ENCODE measurements around the gene SFTPD. TPM values are rescaled to one million over a fixed set of nuclear protein-coding genes. Genes with fewer than 3 reads are reported as not detected.
A peak's percentile ranks its signal among the peaks of the same experiment; 100 is the strongest.

The SFTPD gene
- total and polyA plus RNA-seq, 2 of the 8 experiments (the other 6 are each of a cell fraction or from before 2014, with no cell fraction given): 0.21 to 0.54 TPM

- peak overlapping the region; percentile 75 for H4K5ac ChIP-seq (ENCODE audit: insufficient read length, low read depth, low read length)
- H2BK12ac ChIP-seq (ENCODE audit: low read depth, low read length): peak overlapping the region; percentile 94; the same call in 1 of the 2 replicates
- no peak overlapping the region for H3K23ac ChIP-seq (ENCODE audit: insufficient read length)
- H2BK120ac ChIP-seq (replicated peaks; ENCODE audit: low read depth, low read length): no peak overlapping the region
- H3K27ac ChIP-seq (ENCODE audit: low read depth, low read length): no peak overlapping the region
- H3K23me2 ChIP-seq (ENCODE audit: low read depth, low read length): peaks cover 7% of the 10 kb centered on the region; the same call in 1 of the 2 replicates
- peak overlapping the region; percentile 100 for H4K91ac ChIP-seq (replicated peaks; ENCODE audit: insufficient read length, low read length)
- H2BK5ac ChIP-seq (ENCODE audit: low read depth, low read length): peak overlapping the region; percentile 87; the same call in 1 of the 2 replicates
- H3K18ac ChIP-seq (ENCODE audit: extremely low read depth, low read length): peak overlapping the region; percentile 87
- H3K9ac ChIP-seq (replicated peaks in 1 of 4; ENCODE audit: extremely low read depth in 1 of 4, low read depth in 3 of 4, low read length in 3 of 4): peak overlapping the region; percentile 12 to 55 (median 39); a peak in 5 of 7 replicates
- WGBS, 2 experiments (ENCODE audit: extremely low coverage in 1 of 2, insufficient coverage in 1 of 2, insufficient read length in 1 of 2, insufficient replicate concordance in 2 of 2, low coverage in 1 of 2, low lambda C conversion rate in 2 of 2, missing lambda C conversion rate in 1 of 2): 2% methylated on average over 44 of the region's 89 CpGs; no CpG with 5 or more reads in 1 of the 2 experiments
- peak overlapping the region; percentile 86; the same call in 1 of the 2 replicates for H2AFZ ChIP-seq (ENCODE audit: low read length)
- H3K27me3 ChIP-seq (replicated peaks in 1 of 4; ENCODE audit: control insufficient read depth in 3 of 4, extremely low read depth in 1 of 4, insufficient read depth in 3 of 4, low read length in 3 of 4): peaks cover 3 to 21% (median 16%) of the 10 kb centered on the region in 4 experiments
- no peaks in the 10 kb centered on the region for H3K79me2 ChIP-seq (ENCODE audit: control insufficient read depth in 1 of 2, insufficient read depth in 2 of 2, low read length in 2 of 2)
- no peak overlapping the region for H2AK5ac ChIP-seq (ENCODE audit: low read depth, low read length)
- H3K4me2 ChIP-seq (ENCODE audit: insufficient read depth in 1 of 2, low read depth in 2 of 2, low read length in 2 of 2): peak overlapping the region; percentile 62 to 98
- H3K79me1 ChIP-seq (ENCODE audit: low read depth, low read length): no peaks in the 10 kb centered on the region
- H3K36me3 ChIP-seq (ENCODE audit: control insufficient read depth in 2 of 4, insufficient read depth in 4 of 4, low read length in 3 of 4): no peaks in the 10 kb centered on the region
- H4K8ac ChIP-seq (ENCODE audit: extremely low read depth, insufficient read depth, low read length): peak overlapping the region; percentile 92
- peak overlapping the region; percentile 30 for H3K56ac ChIP-seq (replicated peaks; ENCODE audit: insufficient read length, low read depth, low read length)
- H3K9me3 ChIP-seq (ENCODE audit: insufficient read depth in 2 of 2, low read depth in 1 of 2, low read length in 1 of 2): no peaks in the 10 kb centered on the region
- FAIRE-seq: no peak
- DNase-seq (ENCODE audit: low read depth in 1 of 2, low spot score in 2 of 2): peak; percentile 34 to 79
- H3K14ac ChIP-seq (ENCODE audit: insufficient read length): no peak overlapping the region
- no peak overlapping the region for H2BK20ac ChIP-seq (ENCODE audit: low read length)
- peak overlapping the region; percentile 88; the same call in 1 of the 2 replicates for H2BK15ac ChIP-seq (ENCODE audit: low read length)
- ChIA-PET POLR2A (ENCODE audit: partially characterized antibody) (interaction anchor here (1.4 kb wide), 1 partner anchor 47 kb away, joined by 3 read pairs; no protein-coding TSS in a partner anchor), CTCF (ENCODE audit: partially characterized antibody) (interaction anchor here (0.9 to 1.5 kb wide), 4 partner anchors 9 to 63 kb away, joined by 4 to 6 read pairs (median 4); no protein-coding TSS in a partner anchor)
- H3K4ac ChIP-seq (replicated peaks; ENCODE audit: insufficient read length, low read depth, low read length): peak overlapping the region; percentile 69
- peak overlapping the region; percentile 59 to 82 (median 76) for H3K4me3 ChIP-seq (ENCODE audit: extremely low read depth in 1 of 4, insufficient read depth in 2 of 4, low read depth in 3 of 4, low read length in 4 of 4)
- peaks cover 0 to 4% (median 2%) of the 10 kb centered on the region in 4 experiments; a peak in 2 of 7 replicates for H3K4me1 ChIP-seq (replicated peaks in 1 of 4; ENCODE audit: control insufficient read depth in 3 of 4, insufficient read depth in 4 of 4, low read length in 3 of 4)
- H4K20me1 ChIP-seq (replicated peaks in 1 of 2; ENCODE audit: control insufficient read depth in 1 of 2, insufficient read depth in 2 of 2, low read length in 2 of 2): no peaks in the 10 kb centered on the region
- TF ChIP-seq CBX8 (IDR thresholded peaks at IDR 0.05; ENCODE audit: borderline replicate concordance, low read depth, low read length): no peak
- TF ChIP-seq NANOG (IDR thresholded peaks at IDR 0.05; ENCODE audit: insufficient read depth, low read depth, low read length, poor library complexity, severe bottlenecking): no peak
- TF ChIP-seq E2F6 (IDR thresholded peaks at IDR 0.05): peak; percentile 90
- no peak for TF ChIP-seq BRCA1 (IDR thresholded peaks at IDR 0.05; ENCODE audit: low read depth, low read length)
- TF ChIP-seq, protein P1, sequence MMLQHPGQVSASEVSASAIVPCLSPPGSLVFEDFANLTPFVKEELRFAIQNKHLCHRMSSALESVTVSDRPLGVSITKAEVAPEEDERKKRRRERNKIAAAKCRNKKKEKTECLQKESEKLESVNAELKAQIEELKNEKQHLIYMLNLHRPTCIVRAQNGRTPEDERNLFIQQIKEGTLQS (IDR thresholded peaks at IDR 0.05; ENCODE audit: insufficient read depth, low read depth, low read length): no peak
- peak; percentile 74; the same call in 1 of the 2 replicates for TF ChIP-seq RBBP5 (IDR thresholded peaks at IDR 0.05; ENCODE audit: borderline replicate concordance, low read depth, low read length)
- TF ChIP-seq SP4 (IDR thresholded peaks at IDR 0.05; ENCODE audit: low read length): peak; percentile 31; the same call in 1 of the 2 replicates
- TF ChIP-seq RAD21 (IDR thresholded peaks at IDR 0.05 in 1 of 2, conservative IDR thresholded peaks at IDR 0.05 in 1 of 2; ENCODE audit: low read depth in 2 of 2, low read length in 2 of 2): peak in 1 of 2 experiments; percentile 4; a peak in 1 of 4 replicates
Measured at GRCh38 chr10:79981450-79982361, 32.8 kb upstream of the SFTPD start.
